ENCODE measurements around the gene CTNND2. TPM values are rescaled to one million over a fixed set of nuclear protein-coding genes. Genes with fewer than 3 reads are reported as not detected.

Gene CTNND2
- total and polyA plus RNA-seq, 3 donors from 2014 or later: 9.1 to 17.2 (median 11.3) TPM

DNA sequence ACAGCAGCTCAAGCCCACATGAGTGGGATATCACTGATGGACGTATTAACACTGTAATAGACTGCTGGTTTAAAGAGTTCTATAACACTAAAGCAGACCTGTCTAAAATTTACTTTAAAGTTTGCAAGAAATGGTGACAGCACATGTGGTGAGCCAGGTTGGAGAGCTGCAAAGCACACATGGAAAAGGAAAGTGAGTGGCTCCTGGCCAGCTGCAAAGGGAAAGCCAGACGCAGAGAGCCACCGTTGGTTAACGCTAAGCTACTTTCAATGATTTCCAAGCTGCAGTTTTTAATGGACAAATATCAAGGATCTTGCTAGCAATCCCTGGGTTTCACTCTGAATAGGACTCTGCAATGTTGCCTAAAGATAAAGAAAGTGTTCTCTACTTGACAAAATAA lies 89.9 kb downstream of the CTNND2 start:
- 73 to 86% methylated on average over 4 of the region's 4 CpGs for WGBS, 2 donors
- TF ChIP-seq, protein P1, sequence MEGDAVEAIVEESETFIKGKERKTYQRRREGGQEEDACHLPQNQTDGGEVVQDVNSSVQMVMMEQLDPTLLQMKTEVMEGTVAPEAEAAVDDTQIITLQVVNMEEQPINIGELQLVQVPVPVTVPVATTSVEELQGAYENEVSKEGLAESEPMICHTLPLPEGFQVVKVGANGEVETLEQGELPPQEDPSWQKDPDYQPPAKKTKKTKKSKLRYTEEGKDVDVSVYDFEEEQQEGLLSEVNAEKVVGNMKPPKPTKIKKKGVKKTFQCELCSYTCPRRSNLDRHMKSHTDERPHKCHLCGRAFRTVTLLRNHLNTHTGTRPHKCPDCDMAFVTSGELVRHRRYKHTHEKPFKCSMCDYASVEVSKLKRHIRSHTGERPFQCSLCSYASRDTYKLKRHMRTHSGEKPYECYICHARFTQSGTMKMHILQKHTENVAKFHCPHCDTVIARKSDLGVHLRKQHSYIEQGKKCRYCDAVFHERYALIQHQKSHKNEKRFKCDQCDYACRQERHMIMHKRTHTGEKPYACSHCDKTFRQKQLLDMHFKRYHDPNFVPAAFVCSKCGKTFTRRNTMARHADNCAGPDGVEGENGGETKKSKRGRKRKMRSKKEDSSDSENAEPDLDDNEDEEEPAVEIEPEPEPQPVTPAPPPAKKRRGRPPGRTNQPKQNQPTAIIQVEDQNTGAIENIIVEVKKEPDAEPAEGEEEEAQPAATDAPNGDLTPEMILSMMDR (IDR thresholded peaks at IDR 0.05): no peak
- TF ChIP-seq POLR2A (IDR thresholded peaks at IDR 0.05): no peak
- intact Hi-C loops (cut with DNase I; ENCODE audit: low total_unique reads): no loop called here
- Histone ChIP-seq H3K36me3 (ENCODE audit: low read depth, missing control alignments) (no peaks in the 10 kb centered on the region), H3K4me1 (no peaks in the 10 kb centered on the region), H3K27ac (no peak overlapping the region), H3K9me3 (no peaks in the 10 kb centered on the region), H3K27me3 (no peaks in the 10 kb centered on the region), H3K4me3 (no peak overlapping the region)
- DNase-seq: no peak

DNA sequence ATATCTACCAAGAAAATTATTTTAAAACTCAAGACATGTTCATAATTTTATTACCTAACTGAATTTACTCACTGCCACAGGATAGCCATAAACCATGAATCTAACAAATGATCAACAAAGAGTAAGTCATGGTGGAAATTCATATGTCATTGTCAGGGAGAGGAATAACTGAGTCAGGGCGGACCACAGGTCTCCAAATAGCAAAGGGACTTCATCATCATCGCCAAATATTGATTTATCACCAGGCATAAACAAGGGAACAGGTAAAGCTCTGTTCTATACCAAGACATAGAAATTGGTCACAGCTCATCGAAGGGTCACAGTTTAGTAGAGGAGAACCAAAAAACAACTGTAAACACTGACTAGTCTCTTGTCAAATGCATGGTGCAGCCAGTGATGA lies 94.8 kb downstream of the CTNND2 start:
- intact Hi-C loops (cut with DNase I; ENCODE audit: low total_unique reads): no loop called here
- DNase-seq: no peak
- no peak for TF ChIP-seq POLR2A (IDR thresholded peaks at IDR 0.05)
- TF ChIP-seq, protein P1 (IDR thresholded peaks at IDR 0.05): no peak
- no peaks in the 10 kb centered on the region for H3K27me3 ChIP-seq
- 86 to 89% methylated on average over 3 of the region's 3 CpGs for WGBS, 2 donors
- no peaks in the 10 kb centered on the region for H3K9me3 ChIP-seq
- no peaks in the 10 kb centered on the region for H3K36me3 ChIP-seq (ENCODE audit: low read depth, missing control alignments)
- no peak overlapping the region for H3K4me3 ChIP-seq
- no peak overlapping the region for H3K27ac ChIP-seq
- H3K4me1 ChIP-seq: no peaks in the 10 kb centered on the region

DNA sequence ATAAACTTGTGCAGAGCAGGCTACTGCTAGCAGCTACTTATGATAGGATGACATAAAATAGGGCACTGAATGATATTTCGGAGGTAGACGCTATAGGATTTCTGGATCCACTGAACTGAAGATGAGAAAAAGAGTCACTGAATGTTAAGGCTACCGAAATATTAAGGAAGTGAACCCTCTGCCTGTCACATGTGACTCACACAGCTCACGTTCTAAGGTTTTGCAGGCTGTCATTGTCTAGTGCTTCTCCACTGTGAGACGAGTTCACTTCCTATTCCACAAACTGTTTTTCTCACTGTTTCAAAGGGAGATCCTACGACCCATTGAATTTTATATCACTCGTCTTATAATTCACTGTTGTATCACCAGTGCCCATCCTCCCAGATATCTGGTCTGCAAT lies 100.8 kb downstream of the CTNND2 start:
- WGBS, 2 donors: 81 to 87% methylated on average over 7 of the region's 7 CpGs
- Histone ChIP-seq H3K4me3 (no peak overlapping the region), H3K36me3 (ENCODE audit: low read depth, missing control alignments) (no peaks in the 10 kb centered on the region), H3K27me3 (no peaks in the 10 kb centered on the region), H3K27ac (no peak overlapping the region), H3K9me3 (no peaks in the 10 kb centered on the region), H3K4me1 (no peaks in the 10 kb centered on the region)
- no peak for TF ChIP-seq POLR2A (IDR thresholded peaks at IDR 0.05)
- TF ChIP-seq, protein P1 (IDR thresholded peaks at IDR 0.05): no peak
- intact Hi-C loops (cut with DNase I; ENCODE audit: low total_unique reads): no loop called here
- DNase-seq: no peak

DNA sequence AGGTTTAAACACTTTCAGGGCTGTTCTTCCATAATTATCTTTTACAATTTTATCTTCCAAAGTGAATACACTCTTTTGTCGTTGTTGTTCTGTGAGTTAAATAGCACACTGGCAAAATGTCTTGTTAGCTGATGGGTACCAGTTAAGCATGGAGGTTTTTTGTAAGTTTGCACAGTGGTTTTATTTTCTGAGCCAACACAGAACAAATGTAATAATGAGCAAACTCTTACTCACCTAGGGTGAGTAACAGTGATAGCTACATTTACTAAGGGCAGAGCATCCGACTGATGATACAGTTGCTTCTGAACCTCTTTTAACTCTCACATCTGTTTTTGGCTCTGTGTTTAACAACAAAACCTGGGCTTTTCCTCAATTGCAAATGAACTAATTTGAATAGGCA lies 103.2 kb downstream of the CTNND2 start:
- Histone ChIP-seq H3K27ac (no peak overlapping the region), H3K4me3 (no peak overlapping the region), H3K9me3 (no peaks in the 10 kb centered on the region), H3K27me3 (no peaks in the 10 kb centered on the region), H3K4me1 (no peaks in the 10 kb centered on the region), H3K36me3 (ENCODE audit: low read depth, missing control alignments) (no peaks in the 10 kb centered on the region)
- DNase-seq: no peak
- intact Hi-C loops (cut with DNase I; ENCODE audit: low total_unique reads): no loop called here
- 76 to 84% methylated on average over 2 of the region's 2 CpGs for WGBS, 2 donors
- TF ChIP-seq, protein P1 (IDR thresholded peaks at IDR 0.05): no peak
- no peak for TF ChIP-seq POLR2A (IDR thresholded peaks at IDR 0.05)

DNA sequence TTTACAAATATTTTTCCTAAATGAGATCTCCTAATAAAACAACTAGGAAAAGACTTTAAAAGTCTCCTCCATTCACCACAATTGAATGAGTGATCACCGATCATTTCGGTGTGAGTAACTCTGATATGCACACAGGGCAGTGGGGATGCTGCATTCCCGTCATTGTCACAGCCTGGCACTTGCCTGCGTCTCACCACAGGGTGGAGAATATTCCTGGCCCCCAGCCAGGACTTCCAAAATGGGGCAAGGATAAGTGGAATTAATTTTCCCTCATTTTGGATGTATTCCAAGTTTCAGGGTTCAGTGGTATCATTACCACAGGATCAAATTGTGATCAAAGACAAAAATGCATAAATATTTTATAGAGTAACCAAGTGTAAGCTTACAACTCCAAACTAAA lies 107.1 kb downstream of the CTNND2 start:
- DNase-seq: no peak
- H3K27ac ChIP-seq: no peak overlapping the region
- intact Hi-C loops (cut with DNase I; ENCODE audit: low total_unique reads): no loop called here
- no peaks in the 10 kb centered on the region for H3K27me3 ChIP-seq
- TF ChIP-seq, protein P1 (IDR thresholded peaks at IDR 0.05): no peak
- WGBS, 2 donors: 46 to 53% methylated on average over 4 of the region's 4 CpGs
- H3K9me3 ChIP-seq: no peaks in the 10 kb centered on the region
- H3K4me3 ChIP-seq: no peak overlapping the region
- no peaks in the 10 kb centered on the region for H3K4me1 ChIP-seq
- H3K36me3 ChIP-seq (ENCODE audit: low read depth, missing control alignments): no peaks in the 10 kb centered on the region
